OCI-LY7 (cell line): ENCODE measurements around the gene PFKL. TPM values are rescaled to one million over a fixed set of nuclear protein-coding genes. Genes with fewer than 3 reads are reported as not detected.
A peak's percentile ranks its signal among the peaks of the same experiment; 100 is the strongest.

ENCODE experiments used
- BruUV-seq: library from RNA; stranded (reverse); fragments of 400-500 nt; replicated peaks from 2 replicates; lab custom pipeline; 2021; lab: Mats Ljungman, UMichigan
- CTCF ChIA-PET: fragments of 300-600 bp; sonication (Branson Sonifier 250); formaldehyde crosslinking; loops from one replicate; lab custom pipeline; 2022; ENCODE audit warnings: antibody characterized with exemption; ENCODE audit not compliant: unreplicated experiment; lab: Charles Lee
- POLR2A ChIA-PET: fragments of 300-600 bp; sonication (Branson Sonifier 250); formaldehyde crosslinking; loops from one replicate; lab custom pipeline; 2022; ENCODE audit warnings: antibody characterized with exemption; lab: Charles Lee
- DNase-seq: peaks from one replicate; pipeline ENCODE4 v3.0.0-alpha.2; 2015; ENCODE audit warnings: low spot score
- H2AFZ ChIP-seq: fragments of 200-600 bp; sonication (generic), shearing (Covaris generic); 2 replicates; pipeline ENCODE4 v1.6.1; 2014; ENCODE audit warnings: mild to moderate bottlenecking, antibody characterized with exemption, low read length, moderate library complexity
- H3K27ac ChIP-seq: fragments of 200-600 bp; sonication (generic); 2 replicates; pipeline ENCODE4 v1.5.1; 2014; ENCODE audit warnings: mixed run types, low read depth, mild to moderate bottlenecking, moderate library complexity, low read length, inconsistent platforms; ENCODE audit not compliant: poor library complexity, severe bottlenecking
- H3K36me3 ChIP-seq: fragments of 200-600 bp; sonication (generic); 2 replicates; pipeline ENCODE4 v1.6.1; 2014; ENCODE audit warnings: mild to moderate bottlenecking, antibody characterized with exemption, low read length, moderate library complexity, mixed read lengths; ENCODE audit not compliant: insufficient read depth
- H3K4me1 ChIP-seq: fragments of 200-600 bp; sonication (generic); 2 replicates; pipeline ENCODE4 v1.5.1; 2014; ENCODE audit warnings: mild to moderate bottlenecking, low read length; ENCODE audit not compliant: insufficient read depth, poor library complexity, severe bottlenecking
- H3K4me2 ChIP-seq: fragments of 200-600 bp; sonication (generic); 2 replicates; pipeline ENCODE4 v1.6.1; 2014; ENCODE audit warnings: mild to moderate bottlenecking, low read length
- H3K4me3 ChIP-seq: fragments of 200-600 bp; sonication (generic); 2 replicates; pipeline ENCODE4 v1.5.1; 2014; ENCODE audit warnings: mild to moderate bottlenecking, low read depth, low read length; ENCODE audit not compliant: poor library complexity, severe bottlenecking
- H3K79me2 ChIP-seq: fragments of 200-600 bp; sonication (generic); 2 replicates; pipeline ENCODE4 v1.6.1; 2016; ENCODE audit warnings: low read depth, mild to moderate bottlenecking, low read length, moderate library complexity, mixed read lengths; ENCODE audit not compliant: insufficient read depth
- H3K9me2 ChIP-seq: fragments of 200-600 bp; sonication (generic); 2 replicates; pipeline ENCODE4 v1.6.1; 2016; ENCODE audit warnings: mild to moderate bottlenecking, low read length, mixed read lengths; ENCODE audit not compliant: insufficient read depth
- H3K9me3 ChIP-seq: fragments of 200-600 bp; sonication (generic); 2 replicates; pipeline ENCODE4 v1.6.1; 2014; ENCODE audit warnings: mild to moderate bottlenecking, mixed run types, low read length, mixed read lengths
- H4K20me1 ChIP-seq: fragments of 200-600 bp; sonication (generic); 2 replicates; pipeline ENCODE4 v1.6.1; 2014; ENCODE audit warnings: mild to moderate bottlenecking, antibody characterized with exemption, low read length, moderate library complexity, mixed read lengths; ENCODE audit not compliant: insufficient read depth
- EZH2phosphoT487 ChIP-seq: fragments of 200-600 bp; sonication (generic); IDR thresholded peaks from 2 replicates; pipeline ENCODE4 v1.6.1; 2018; ENCODE audit warnings: low read depth, borderline replicate concordance, mild to moderate bottlenecking, mixed run types, antibody characterized with exemption, low read length, moderate library complexity, mixed read lengths
- intact Hi-C: fragments of 100-400 bp; cut with micrococcal nuclease; formaldehyde crosslinking; loops from one replicate; pipeline ENCODE4 v1.10.0; 2022; ENCODE audit not compliant: unreplicated experiment
- total RNA-seq, 2 experiments: library from RNA; depleted of rRNA in 1 of 2; stranded (reverse); fragments of >200 nt in 1 of 2; shearing (Covaris generic) in 1 of 2; gene quantifications; 2 replicates each; pipeline ENCODE4 v1.2.3, GENCODE V29; 2014 to 2022
- TF ChIP-seq, protein P1 (sequence below): fragments of 200-600 bp; sonication (generic); conservative IDR thresholded peaks from 2 replicates; pipeline ENCODE4 v1.5.1; 2014; ENCODE audit warnings: mild to moderate bottlenecking, antibody characterized with exemption, low read length, moderate library complexity, mixed read lengths

The PFKL gene
- total RNA-seq, 2 experiments from 2014 or later = 102 to 128 TPM

DNA sequence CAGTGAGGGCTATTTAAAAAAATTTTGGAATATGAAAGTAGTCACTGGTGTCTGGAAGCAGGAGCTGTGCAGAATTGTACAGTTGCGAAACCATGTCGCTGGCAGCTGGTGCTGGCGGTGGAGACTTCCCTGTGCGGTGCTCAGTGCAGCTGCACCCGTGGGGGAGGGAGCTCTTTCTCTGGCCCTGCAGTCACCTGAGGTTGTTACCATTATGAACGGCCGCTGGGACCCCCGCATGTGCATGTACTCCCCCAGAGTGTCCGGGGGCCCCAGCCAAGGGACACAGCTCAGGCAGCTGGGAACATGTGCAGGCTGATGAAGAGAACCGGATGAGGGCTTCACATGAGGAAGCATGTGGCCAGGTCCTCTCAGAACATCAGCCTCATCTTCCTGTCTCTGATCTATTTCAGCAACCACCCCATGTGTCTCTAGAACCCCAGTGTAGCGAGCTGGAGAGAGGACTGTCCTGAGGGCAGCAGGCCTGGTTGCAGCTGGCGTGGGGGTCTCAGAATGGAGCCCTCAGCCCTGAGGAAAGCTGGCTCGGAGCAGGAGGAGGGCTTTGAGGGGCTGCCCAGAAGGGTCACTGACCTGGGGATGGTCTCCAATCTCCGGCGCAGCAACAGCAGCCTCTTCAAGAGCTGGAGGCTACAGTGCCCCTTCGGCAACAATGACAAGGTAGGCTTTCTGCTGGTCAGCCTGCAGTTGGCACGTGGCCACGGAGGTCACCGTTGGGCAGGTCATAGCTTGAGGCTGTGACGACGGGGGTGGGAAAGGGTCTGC is 53.5 kb downstream of the PFKL start, which contains the start of gene TRPM2:
TRPM2 (plus strand) TSS at position 431 of the 780 bp plus-strand sequence; CDS start at position 511, 80 bp downstream.
- DNase-seq = peak; percentile 73
- Histone ChIP-seq H3K9me2 (no peaks in the 10 kb centered on the region), H4K20me1 (no peaks in the 10 kb centered on the region), H3K79me2 (no peaks in the 10 kb centered on the region), H3K4me2 (peak within 1 kb of the TSS; percentile 47), H3K4me1 (peaks cover 34% of the 10 kb centered on the region), H3K9me3 (no peaks in the 10 kb centered on the region), H3K27ac (peak within 1 kb of the TSS; percentile 41), H3K4me3 (peak within 1 kb of the TSS; percentile 0), H2AFZ (peak within 1 kb of the TSS; percentile 82), H3K36me3 (no peaks in the 10 kb centered on the region)
- intact Hi-C loops = no loop called here
- BruUV-seq = no TSS peak
- ChIA-PET CTCF (interaction anchor here (0.6 kb wide), 1 partner anchor 16 kb away, joined by 3 read pairs; no protein-coding TSS in a partner anchor), POLR2A (interaction anchor here (0.5 to 1.1 kb wide), 5 partner anchors 9 to 347 kb away, joined by 3 to 7 read pairs (median 4); no protein-coding TSS in a partner anchor)
- no peak for TF ChIP-seq EZH2phosphoT487
- TF ChIP-seq, protein P1, sequence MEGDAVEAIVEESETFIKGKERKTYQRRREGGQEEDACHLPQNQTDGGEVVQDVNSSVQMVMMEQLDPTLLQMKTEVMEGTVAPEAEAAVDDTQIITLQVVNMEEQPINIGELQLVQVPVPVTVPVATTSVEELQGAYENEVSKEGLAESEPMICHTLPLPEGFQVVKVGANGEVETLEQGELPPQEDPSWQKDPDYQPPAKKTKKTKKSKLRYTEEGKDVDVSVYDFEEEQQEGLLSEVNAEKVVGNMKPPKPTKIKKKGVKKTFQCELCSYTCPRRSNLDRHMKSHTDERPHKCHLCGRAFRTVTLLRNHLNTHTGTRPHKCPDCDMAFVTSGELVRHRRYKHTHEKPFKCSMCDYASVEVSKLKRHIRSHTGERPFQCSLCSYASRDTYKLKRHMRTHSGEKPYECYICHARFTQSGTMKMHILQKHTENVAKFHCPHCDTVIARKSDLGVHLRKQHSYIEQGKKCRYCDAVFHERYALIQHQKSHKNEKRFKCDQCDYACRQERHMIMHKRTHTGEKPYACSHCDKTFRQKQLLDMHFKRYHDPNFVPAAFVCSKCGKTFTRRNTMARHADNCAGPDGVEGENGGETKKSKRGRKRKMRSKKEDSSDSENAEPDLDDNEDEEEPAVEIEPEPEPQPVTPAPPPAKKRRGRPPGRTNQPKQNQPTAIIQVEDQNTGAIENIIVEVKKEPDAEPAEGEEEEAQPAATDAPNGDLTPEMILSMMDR = no peak

DNA sequence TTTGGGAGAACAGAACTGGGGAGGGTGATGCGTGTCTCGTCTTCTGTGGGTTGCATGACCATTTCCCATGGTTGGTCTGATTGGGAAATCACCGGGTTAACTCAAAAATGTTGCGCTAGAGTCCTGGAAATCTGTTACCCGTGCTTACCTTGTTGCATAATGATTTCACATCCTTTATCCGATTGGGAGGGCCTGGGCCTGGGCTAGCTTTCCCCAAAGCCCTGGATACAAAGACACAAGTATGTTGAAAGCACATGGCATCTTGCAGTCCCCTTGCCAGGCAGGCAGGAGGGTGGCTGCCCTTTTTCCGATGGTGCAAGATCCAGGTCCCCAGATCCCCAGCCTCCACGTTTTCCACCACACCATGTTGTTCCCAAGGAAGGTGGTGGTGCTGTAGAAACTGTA is 54.1 kb downstream of the PFKL start:
- no peak for TF ChIP-seq EZH2phosphoT487
- TF ChIP-seq, protein P1 = no peak
- intact Hi-C loops = no loop called here
- CTCF ChIA-PET = interaction anchor here (0.6 kb wide), 1 partner anchor 16 kb away, joined by 3 read pairs; no protein-coding TSS in a partner anchor
- Histone ChIP-seq H3K36me3 (no peaks in the 10 kb centered on the region), H3K9me2 (no peaks in the 10 kb centered on the region), H4K20me1 (no peaks in the 10 kb centered on the region), H3K27ac (peak overlapping the region; percentile 25), H3K4me3 (no peak overlapping the region), H3K4me1 (peaks cover 34% of the 10 kb centered on the region), H3K9me3 (no peaks in the 10 kb centered on the region), H3K79me2 (no peaks in the 10 kb centered on the region), H3K4me2 (peak overlapping the region; percentile 47), H2AFZ (peak overlapping the region; percentile 71; the same call in 1 of the 2 replicates)
- BruUV-seq = no TSS peak
- DNase-seq = no peak
- POLR2A ChIA-PET = interaction anchor here (0.5 to 0.8 kb wide), 2 partner anchors 15 to 347 kb away, joined by 3 read pairs; partner anchors contain the start of gene CFAP410
